Stimulated activated effector memory CD8-positive, alpha-beta T cell treated with anti-CD3 and anti-CD28 coated beads, Interleukin-12 subunit alpha, Interleukin-12 subunit beta, amount 100 ng/mL, for 72 hours (primary cell): Measurements from ENCODE around the gene TRMT61A.

ENCODE experiments used
- ATAC-seq: fragments of 150-1000 bp; cut with Tn5 transposase; 2 replicates; pipeline ENCODE4 v1.10.0; 2021
- DNase-seq, 2 donors: peaks; one replicate each; pipeline ENCODE4 v3.0.0; 2021 to 2022; ENCODE audit warnings: low spot score in 2 of 2
- H3K27ac Mint-ChIP-seq: one replicate; pipeline ENCODE4 v1.8.0; 2022; ENCODE audit warnings: mild to moderate bottlenecking, mixed read lengths
- H3K36me3 Mint-ChIP-seq: one replicate; pipeline ENCODE4 v1.8.0; 2022; ENCODE audit warnings: mild to moderate bottlenecking, mixed read lengths
- H3K4me1 Mint-ChIP-seq: one replicate; pipeline ENCODE4 v1.8.0; 2022; ENCODE audit warnings: mixed read lengths
- H3K4me3 Mint-ChIP-seq: one replicate; pipeline ENCODE4 v1.8.0; 2022; ENCODE audit warnings: mild to moderate bottlenecking, mixed read lengths
- H3K9me3 Mint-ChIP-seq: one replicate; pipeline ENCODE4 v1.8.0; 2022; ENCODE audit warnings: mixed read lengths

Gene TRMT61A

GRCh38 chr14:103534576-103535061 lies 5.6 kb downstream of the TRMT61A start:
- H3K9me3 Mint-ChIP-seq = no peaks in the 10 kb centered on the region

GRCh38 chr14:103535081-103535890 lies 6.3 kb downstream of the TRMT61A start:
- Mint-ChIP-seq H3K9me3 (no peaks in the 10 kb centered on the region), H3K4me1 (peaks cover 17% of the 10 kb centered on the region), H3K4me3 (no peak overlapping the region), H3K36me3 (peaks cover 20% of the 10 kb centered on the region), H3K27ac (no peak overlapping the region)
- DNase-seq (no peak), ATAC-seq (no peak)

More at GRCh38 chr14:103534576-103535061, 5.6 kb downstream of the TRMT61A start:
- Mint-ChIP-seq H3K36me3 (peaks cover 26% of the 10 kb centered on the region), H3K27ac (no peak overlapping the region), H3K4me3 (no peak overlapping the region), H3K4me1 (peaks cover 23% of the 10 kb centered on the region)
- no peak for ATAC-seq
- DNase-seq = no peak

GRCh38 chr14:103535891-103536565 lies 7.0 kb downstream of the TRMT61A start:
- Mint-ChIP-seq H3K36me3 (peaks cover 16% of the 10 kb centered on the region), H3K9me3 (no peaks in the 10 kb centered on the region), H3K4me1 (peaks cover 9% of the 10 kb centered on the region), H3K4me3 (no peak overlapping the region), H3K27ac (no peak overlapping the region)
- DNase-seq = no peak
- ATAC-seq = no peak

- no peak overlapping the region for H3K27ac Mint-ChIP-seq
- no peak for ATAC-seq
- no peak overlapping the region for H3K4me3 Mint-ChIP-seq
- DNase-seq = no peak
- no peaks in the 10 kb centered on the region for H3K9me3 Mint-ChIP-seq
- peaks cover 3% of the 10 kb centered on the region for H3K4me1 Mint-ChIP-seq
- H3K36me3 Mint-ChIP-seq = peaks cover 10% of the 10 kb centered on the region
Measured at GRCh38 chr14:103536693-103537092, 7.7 kb downstream of the TRMT61A start.

- no peak for DNase-seq
- peaks cover 6% of the 10 kb centered on the region for H3K36me3 Mint-ChIP-seq
- no peak for ATAC-seq
- H3K4me1 Mint-ChIP-seq = no peaks in the 10 kb centered on the region
- no peaks in the 10 kb centered on the region for H3K9me3 Mint-ChIP-seq
- H3K4me3 Mint-ChIP-seq = no peak overlapping the region
- H3K27ac Mint-ChIP-seq = no peak overlapping the region
Measured at GRCh38 chr14:103537175-103537990, 8.4 kb downstream of the TRMT61A start.

- H3K4me3 Mint-ChIP-seq = no peak overlapping the region
- ATAC-seq (no peak), DNase-seq (no peak)
- no peak overlapping the region for H3K27ac Mint-ChIP-seq
- H3K4me1 Mint-ChIP-seq = no peaks in the 10 kb centered on the region
- H3K36me3 Mint-ChIP-seq = peaks cover 6% of the 10 kb centered on the region
- no peaks in the 10 kb centered on the region for H3K9me3 Mint-ChIP-seq
Measured at GRCh38 chr14:103538291-103539055, 9.5 kb downstream of the TRMT61A start.

- Mint-ChIP-seq H3K4me3 (no peak overlapping the region), H3K36me3 (peaks cover 6% of the 10 kb centered on the region), H3K27ac (no peak overlapping the region), H3K4me1 (no peaks in the 10 kb centered on the region), H3K9me3 (no peaks in the 10 kb centered on the region)
- no peak for ATAC-seq
- DNase-seq = no peak
Measured at GRCh38 chr14:103539056-103539825, 10.2 kb downstream of the TRMT61A start.

GRCh38 chr14:103540821-103541708 lies 12.1 kb downstream of the TRMT61A start:
- ATAC-seq (no peak), DNase-seq (no peak)
- H3K9me3 Mint-ChIP-seq = no peaks in the 10 kb centered on the region
- no peak overlapping the region for H3K4me3 Mint-ChIP-seq
- H3K36me3 Mint-ChIP-seq = peaks cover 6% of the 10 kb centered on the region
- H3K27ac Mint-ChIP-seq = no peak overlapping the region
- H3K4me1 Mint-ChIP-seq = no peaks in the 10 kb centered on the region

- Mint-ChIP-seq H3K36me3 (peaks cover 6% of the 10 kb centered on the region), H3K27ac (no peak overlapping the region), H3K4me1 (no peaks in the 10 kb centered on the region), H3K4me3 (no peak overlapping the region), H3K9me3 (no peaks in the 10 kb centered on the region)
- ATAC-seq = no peak
- no peak for DNase-seq
Measured at GRCh38 chr14:103541709-103542604, 13.0 kb downstream of the TRMT61A start.

- no peaks in the 10 kb centered on the region for H3K4me1 Mint-ChIP-seq
- H3K27ac Mint-ChIP-seq = no peak overlapping the region
- no peak overlapping the region for H3K4me3 Mint-ChIP-seq
- DNase-seq (no peak), ATAC-seq (no peak)
- no peaks in the 10 kb centered on the region for H3K9me3 Mint-ChIP-seq
- H3K36me3 Mint-ChIP-seq = peaks cover 6% of the 10 kb centered on the region
Measured at GRCh38 chr14:103542605-103543088, 13.7 kb downstream of the TRMT61A start.

GRCh38 chr14:103543140-103543539 lies 14.1 kb downstream of the TRMT61A start:
- Mint-ChIP-seq H3K36me3 (peaks cover 6% of the 10 kb centered on the region), H3K9me3 (no peaks in the 10 kb centered on the region), H3K4me1 (no peaks in the 10 kb centered on the region), H3K4me3 (no peak overlapping the region), H3K27ac (no peak overlapping the region)
- ATAC-seq (no peak), DNase-seq (no peak)

GRCh38 chr14:103543721-103544387 lies 14.9 kb downstream of the TRMT61A start:
- no peak overlapping the region for H3K27ac Mint-ChIP-seq
- H3K9me3 Mint-ChIP-seq = no peaks in the 10 kb centered on the region
- ATAC-seq (no peak), DNase-seq (no peak)
- H3K36me3 Mint-ChIP-seq = peaks cover 6% of the 10 kb centered on the region
- no peaks in the 10 kb centered on the region for H3K4me1 Mint-ChIP-seq
- H3K4me3 Mint-ChIP-seq = no peak overlapping the region
